ENCODE results near the gene DZANK1.

The DZANK1 gene

GRCh38 chr20:18477821-18478220 is 11.0 kb upstream of the DZANK1 start:
- no peak for TF ChIP-seq POLR2AphosphoS5 (IDR thresholded peaks at IDR 0.05; ENCODE audit: low read depth, low read length)
- TF ChIP-seq SIN3A (IDR thresholded peaks at IDR 0.05; ENCODE audit: borderline replicate concordance, insufficient read depth, low read length), result no peak
- no peak for TF ChIP-seq FOXP2 (optimal IDR thresholded peaks at IDR 0.05; ENCODE audit: borderline replicate concordance, extremely low read depth, extremely low read length, insufficient read depth)
- TF ChIP-seq TAF1 (IDR thresholded peaks at IDR 0.05; ENCODE audit: borderline replicate concordance, insufficient read depth, low read length), result no peak
- TF ChIP-seq REST (IDR thresholded peaks at IDR 0.05; ENCODE audit: insufficient read depth in 1 of 2, low read depth in 2 of 2, low read length in 2 of 2), result no peak

GRCh38 chr20:18477218-18477617 is 10.4 kb upstream of the DZANK1 start:
- TF ChIP-seq SIN3A (IDR thresholded peaks at IDR 0.05; ENCODE audit: borderline replicate concordance, insufficient read depth, low read length) (no peak), FOXP2 (optimal IDR thresholded peaks at IDR 0.05; ENCODE audit: borderline replicate concordance, extremely low read depth, extremely low read length, insufficient read depth) (no peak), TAF1 (IDR thresholded peaks at IDR 0.05; ENCODE audit: borderline replicate concordance, insufficient read depth, low read length) (no peak), POLR2AphosphoS5 (IDR thresholded peaks at IDR 0.05; ENCODE audit: low read depth, low read length) (no peak), REST (IDR thresholded peaks at IDR 0.05; ENCODE audit: insufficient read depth in 1 of 2, low read depth in 2 of 2, low read length in 2 of 2) (no peak)

- TF ChIP-seq TAF1 (IDR thresholded peaks at IDR 0.05; ENCODE audit: borderline replicate concordance, insufficient read depth, low read length), result no peak
- TF ChIP-seq POLR2AphosphoS5 (IDR thresholded peaks at IDR 0.05; ENCODE audit: low read depth, low read length), result peak; percentile 26; the same call in 1 of the 2 replicates
- no peak for TF ChIP-seq SIN3A (IDR thresholded peaks at IDR 0.05; ENCODE audit: borderline replicate concordance, insufficient read depth, low read length)
Measured at GRCh38 chr20:18466574-18466893, 296 bp downstream of the DZANK1 start.

GRCh38 chr20:18465536-18466200 is 1.2 kb downstream of the DZANK1 start:
- TF ChIP-seq TAF1 (IDR thresholded peaks at IDR 0.05; ENCODE audit: borderline replicate concordance, insufficient read depth, low read length) (no peak), REST (IDR thresholded peaks at IDR 0.05; ENCODE audit: insufficient read depth in 1 of 2, low read depth in 2 of 2, low read length in 2 of 2) (no peak)

- TF ChIP-seq REST (IDR thresholded peaks at IDR 0.05; ENCODE audit: insufficient read depth in 1 of 2, low read depth in 2 of 2, low read length in 2 of 2) (no peak), SIN3A (IDR thresholded peaks at IDR 0.05; ENCODE audit: borderline replicate concordance, insufficient read depth, low read length) (no peak), FOXP2 (optimal IDR thresholded peaks at IDR 0.05; ENCODE audit: borderline replicate concordance, extremely low read depth, extremely low read length, insufficient read depth) (no peak)
Measured at GRCh38 chr20:18456600-18456999, 10.2 kb downstream of the DZANK1 start.
